Panc1 (cell line): Measurements from ENCODE around the gene ITPRID2.

Experiments
- CTCF ChIP-seq: fragments of 450-650 bp; IDR thresholded peaks from 2 replicates; pipeline ENCODE4 v1.5.1; 2017; ENCODE audit warnings: mild to moderate bottlenecking
- POLR2AphosphoS5 ChIP-seq: IDR thresholded peaks from 2 replicates; pipeline ENCODE4 v1.6.1; 2012; ENCODE audit warnings: mild to moderate bottlenecking, low read depth, low read length, moderate library complexity
- REST ChIP-seq, 2 experiments: IDR thresholded peaks; 2 replicates each; pipeline ENCODE4 v1.6.1; 2011 to 2012; ENCODE audit warnings: low read depth in 2 of 2, control low read depth in 1 of 2, low read length in 1 of 2, mild to moderate bottlenecking in 1 of 2, moderate library complexity in 1 of 2; ENCODE audit not compliant: insufficient read depth in 1 of 2
- TCF7L2 ChIP-seq: IDR thresholded peaks from 2 replicates; pipeline ENCODE4 v1.6.1; 2011; ENCODE audit warnings: mild to moderate bottlenecking, low read depth, low read length, inconsistent platforms

- TF ChIP-seq CTCF, result no peak
- TF ChIP-seq POLR2AphosphoS5, result no peak
- TF ChIP-seq TCF7L2, result no peak
- no peak for TF ChIP-seq REST (IDR thresholded peaks at IDR 0.05; ENCODE audit: insufficient read depth in 1 of 2, low read depth in 2 of 2, low read length in 1 of 2)
These were observed 14.9 kb upstream of the ITPRID2 start for GRCh38 chr2:181876614-181877063.
